HepG2 (cell line): ENCODE data around the gene NARF. TPM values are rescaled to one million over a fixed set of nuclear protein-coding genes. Genes with fewer than 3 reads are reported as not detected.

Experiments used
- ATAC-seq: fragments of 200-7000 bp; cut with Tn5 transposase; 3 replicates; pipeline ENCODE4 v1.9.1; 2020; ENCODE audit warnings: mild to moderate bottlenecking, moderate library complexity
- BruUV-seq: library from RNA; stranded (reverse); fragments of 400-500 nt; replicated peaks from 2 replicates; lab custom pipeline; 2021; lab: Mats Ljungman, UMichigan
- CTCF ChIA-PET: fragments of 300-600 bp; formaldehyde crosslinking; extraction: SDS; loops from one replicate; lab custom pipeline; 2021; ENCODE audit warnings: low total read pairs, inconsistent platforms, low intra/inter-chr PET ratio; lab: Yijun Ruan, JAX
- POLR2A ChIA-PET: fragments of 350-600 bp; sonication (Branson Sonifier 250); formaldehyde crosslinking; loops from one replicate; lab custom pipeline; 2020; ENCODE audit warnings: antibody characterized with exemption, inconsistent platforms; lab: Yijun Ruan, JAX
- DNase-seq: peaks from one replicate; pipeline ENCODE4 v3.0.0-alpha.2; 2015; ENCODE audit warnings: low spot score
- FAIRE-seq: peaks from 3 replicates; lab custom pipeline; 2011; peaks lifted over from hg19 to GRCh38; lab: Jason Lieb, UNC
- H2AFZ ChIP-seq: one replicate; pipeline ENCODE4 v1.6.1; 2011; ENCODE audit warnings: low read length, inconsistent platforms
- H3K27ac ChIP-seq: fragments of 300-600 bp; 3 replicates; pipeline ENCODE4 v1.8.0; 2011; ENCODE audit warnings: mixed run types, mild to moderate bottlenecking, mixed read lengths, low read length, inconsistent platforms; ENCODE audit not compliant: insufficient read depth; ENCODE audit errors: extremely low read length
- H3K27me3 ChIP-seq, 2 experiments: fragments of 200-600 bp in 1 of 2; 2 replicates in 1 of 2; 3 replicates in 1 of 2; pipeline versions ENCODE4 v1.6.0 to v1.8.0; 2011; ENCODE audit warnings: low read length in 2 of 2, mild to moderate bottlenecking in 2 of 2, moderate library complexity in 2 of 2, inconsistent platforms in 1 of 2; ENCODE audit not compliant: insufficient read depth in 2 of 2, control insufficient read depth in 1 of 2
- H3K36me3 ChIP-seq, 2 experiments: fragments of 200-600 bp in 1 of 2; replicated peaks in 1 of 2; 2 replicates in 1 of 2; 3 replicates in 1 of 2; pipeline versions ENCODE4 v1.5.1 to v1.8.0; 2011; ENCODE audit warnings: low read length in 2 of 2, inconsistent platforms in 1 of 2; ENCODE audit not compliant: insufficient read depth in 2 of 2, control insufficient read depth in 1 of 2
- H3K4me1 ChIP-seq: 2 replicates; pipeline ENCODE4 v1.5.1; 2012; ENCODE audit warnings: low read length, inconsistent platforms; ENCODE audit not compliant: insufficient read depth
- H3K4me2 ChIP-seq: 2 replicates; pipeline ENCODE4 v1.6.0; 2011; ENCODE audit warnings: low read depth, low read length, inconsistent platforms
- H3K4me3 ChIP-seq, 3 experiments: fragments of 200-600 bp in 1 of 3; sonication (generic), shearing (Covaris generic) in 1 of 3; replicated peaks in 1 of 3; 2 replicates each; pipeline ENCODE4 v1.5.1; 2011 to 2016; ENCODE audit warnings: low read length in 3 of 3, inconsistent platforms in 2 of 3, low read depth in 2 of 3, mild to moderate bottlenecking in 2 of 3, control low read depth in 1 of 3, mixed read lengths in 1 of 3; ENCODE audit not compliant: insufficient read depth in 1 of 3
- H3K79me2 ChIP-seq: one replicate; pipeline ENCODE4 v1.6.1; 2011; ENCODE audit warnings: low read length, inconsistent platforms; ENCODE audit not compliant: insufficient read depth
- H3K9ac ChIP-seq: 2 replicates; pipeline ENCODE4 v1.6.0; 2011; ENCODE audit warnings: mild to moderate bottlenecking, low read depth, low read length, inconsistent platforms; ENCODE audit not compliant: insufficient read depth
- H3K9me3 ChIP-seq: 2 replicates; pipeline ENCODE4 v1.5.1; 2012; ENCODE audit warnings: mild to moderate bottlenecking, low read length
- H4K20me1 ChIP-seq: 2 replicates; pipeline ENCODE4 v1.6.0; 2011; ENCODE audit warnings: inconsistent platforms, mild to moderate bottlenecking, low read length, moderate library complexity; ENCODE audit not compliant: insufficient read depth
- HDAC2 ChIP-seq: sonication (generic); formaldehyde crosslinking; IDR thresholded peaks from 2 replicates; pipeline ENCODE4 v1.4.0; 2020; ENCODE audit warnings: missing genetic modification reagents
- KMT2B ChIP-seq: IDR thresholded peaks from 2 replicates; pipeline ENCODE4 v1.6.1; 2016; ENCODE audit warnings: missing genetic modification reagents, missing compliant biosample characterization
- NCOA2 ChIP-seq: sonication (generic); formaldehyde crosslinking; IDR thresholded peaks from 2 replicates; pipeline ENCODE4 v1.8.0; 2022; ENCODE audit warnings: inconsistent platforms
- NR2F1 ChIP-seq, 2 experiments: fragments of 450-650 bp in 1 of 2; formaldehyde crosslinking in 1 of 2; IDR thresholded peaks; 2 replicates each; pipeline versions ENCODE4 v1.5.0 to v1.6.1; 2016 to 2020; ENCODE audit warnings: mild to moderate bottlenecking in 1 of 2, missing compliant biosample characterization in 1 of 2, missing genetic modification reagents in 1 of 2, moderate library complexity in 1 of 2
- SP2 ChIP-seq: sonication (generic); formaldehyde crosslinking; IDR thresholded peaks from 2 replicates; pipeline ENCODE4 v1.5.1; 2020; ENCODE audit warnings: mild to moderate bottlenecking, missing genetic modification reagents
- ZNF329 ChIP-seq: sonication (generic); formaldehyde crosslinking; IDR thresholded peaks from 2 replicates; pipeline ENCODE4 v1.9.0; 2021; ENCODE audit warnings: low read depth, mild to moderate bottlenecking, missing genetic modification reagents
- ZNF350 ChIP-seq: sonication (generic); formaldehyde crosslinking; IDR thresholded peaks from 2 replicates; pipeline ENCODE4 v1.4.0; 2020; ENCODE audit warnings: mild to moderate bottlenecking, low read depth, missing genetic modification reagents, borderline replicate concordance
- ZNF510 ChIP-seq: sonication (generic); formaldehyde crosslinking; IDR thresholded peaks from 2 replicates; pipeline ENCODE4 v1.4.0; 2020; ENCODE audit warnings: low read depth, mild to moderate bottlenecking, missing genetic modification reagents
- ZNF564 ChIP-seq: sonication (generic); formaldehyde crosslinking; IDR thresholded peaks from 2 replicates; pipeline ENCODE4 v1.8.1; 2023; ENCODE audit warnings: mild to moderate bottlenecking, missing genetic modification reagents
- ZNF850 ChIP-seq: sonication (generic); formaldehyde crosslinking; conservative IDR thresholded peaks from 2 replicates; pipeline ENCODE4 v1.9.0; 2021; ENCODE audit warnings: mild to moderate bottlenecking, missing genetic modification reagents
- WGBS: methylation state at CpG from one replicate; pipeline ENCODE4 v1.1.6; 2017; ENCODE audit warnings: low lambda C conversion rate; 5-methylcytosine and 5-hydroxymethylcytosine counted together
- in situ Hi-C: cut with HindIII; loops from 2 replicates; pipeline ENCODE4 v1.10.0; 2017; ENCODE audit warnings: low pct_unique_long_range_greater_than_20kb; ENCODE audit not compliant: extremely low pct_ligation_motif_present
- intact Hi-C: fragments of 100-400 bp; cut with micrococcal nuclease; formaldehyde crosslinking; loops from one replicate; pipeline ENCODE4 v1.10.0; 2022; ENCODE audit not compliant: unreplicated experiment
- polyA plus RNA-seq, 8 experiments: library from polyadenylated mRNA; depleted of rRNA in 3 of 8; stranded (reverse) in 7 of 8; unstranded in 1 of 8; fragments of >200 nt; fragmentation: Illumina TruSeq in 4 of 8; extraction: Trizol in 4 of 8; gene quantifications; 2 replicates each; pipeline versions ENCODE4 v1.2.1 to v1.2.3, GENCODE V29; 2011 to 2016; ENCODE audit warnings: low read depth in 4 of 8, missing spikeins in 1 of 8, mixed read lengths in 1 of 8; ENCODE audit not compliant: insufficient read depth in 1 of 8
- total RNA-seq, 5 experiments: library from RNA; depleted of rRNA; stranded (reverse); fragments of >200 nt; fragmentation: Illumina TruSeq; extraction: Trizol; gene quantifications; 2 replicates each; pipeline ENCODE4 v1.2.3, GENCODE V29; 2016; ENCODE audit warnings: low read depth in 1 of 5
- TF ChIP-seq, protein P1 (sequence below): IDR thresholded peaks from 2 replicates; pipeline ENCODE4 v1.6.1; 2016; ENCODE audit warnings: mild to moderate bottlenecking
- TF ChIP-seq, protein P2 (sequence below): sonication (generic); formaldehyde crosslinking; IDR thresholded peaks from 2 replicates; pipeline ENCODE4 v1.4.0; 2020; ENCODE audit warnings: missing genetic modification reagents, borderline replicate concordance

Gene NARF
- total and polyA plus RNA-seq, 2 of the 13 experiments (the other 11 are each of a cell fraction or from before 2014, with no cell fraction given) = 61.1 to 144 TPM

DNA sequence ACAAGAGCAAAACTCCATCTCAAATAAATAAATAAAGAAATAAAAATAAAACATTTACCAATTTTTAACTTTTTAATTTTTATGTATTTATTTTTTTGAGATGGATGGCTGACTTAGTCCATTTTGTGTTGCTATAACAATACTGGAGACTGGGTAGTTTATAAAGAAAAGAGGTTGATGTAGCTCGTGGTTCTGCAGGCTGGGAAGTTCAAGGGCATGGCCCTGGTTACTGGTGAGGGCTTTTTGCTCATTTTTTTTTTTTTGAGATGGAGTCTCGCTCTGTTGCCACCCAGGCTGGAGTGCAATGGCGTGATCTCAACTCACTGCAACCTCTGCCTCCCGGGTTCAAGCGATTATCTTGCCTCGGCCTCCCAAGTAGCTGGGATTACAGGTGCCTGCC is 46.8 kb downstream of the NARF start:
- no peaks in the 10 kb centered on the region for H4K20me1 ChIP-seq
- FAIRE-seq = no peak

More for the DNA sequence above, 46.8 kb downstream of the NARF start:
- no peaks in the 10 kb centered on the region for H3K36me3 ChIP-seq
- 82% methylated on average over 6 of the region's 6 CpGs for WGBS
- ATAC-seq = no peak
- no peak for DNase-seq
- TF ChIP-seq ZNF510 (CRISPR knock-in tag) = no peak
- TF ChIP-seq KMT2B (CRISPR knock-in tag) = no peak
- TF ChIP-seq ZNF350 (CRISPR knock-in tag) = no peak
- peak; percentile 98 for TF ChIP-seq ZNF564 (CRISPR knock-in tag)
- TF ChIP-seq, protein P1, sequence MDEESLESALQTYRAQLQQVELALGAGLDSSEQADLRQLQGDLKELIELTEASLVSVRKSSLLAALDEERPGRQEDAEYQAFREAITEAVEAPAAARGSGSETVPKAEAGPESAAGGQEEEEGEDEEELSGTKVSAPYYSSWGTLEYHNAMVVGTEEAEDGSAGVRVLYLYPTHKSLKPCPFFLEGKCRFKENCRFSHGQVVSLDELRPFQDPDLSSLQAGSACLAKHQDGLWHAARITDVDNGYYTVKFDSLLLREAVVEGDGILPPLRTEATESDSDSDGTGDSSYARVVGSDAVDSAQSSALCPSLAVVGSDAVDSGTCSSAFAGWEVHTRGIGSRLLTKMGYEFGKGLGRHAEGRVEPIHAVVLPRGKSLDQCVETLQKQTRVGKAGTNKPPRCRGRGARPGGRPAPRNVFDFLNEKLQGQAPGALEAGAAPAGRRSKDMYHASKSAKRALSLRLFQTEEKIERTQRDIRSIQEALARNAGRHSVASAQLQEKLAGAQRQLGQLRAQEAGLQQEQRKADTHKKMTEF (CRISPR knock-in tag) = 0 out of 2 replicates have a peak, but pooled peaks have one; percentile 9
- 0 out of 4 replicates have a peak, but pooled peaks of 1 of the 2 experiments have one; percentile 12 for TF ChIP-seq NR2F1 (CRISPR knock-in tag; IDR thresholded peaks at IDR 0.05)
- no peak for TF ChIP-seq ZNF850 (CRISPR knock-in tag)
- TF ChIP-seq ZNF329 (CRISPR knock-in tag) = no peak
- TF ChIP-seq HDAC2 (CRISPR knock-in tag) = no peak
- TF ChIP-seq, protein P2, sequence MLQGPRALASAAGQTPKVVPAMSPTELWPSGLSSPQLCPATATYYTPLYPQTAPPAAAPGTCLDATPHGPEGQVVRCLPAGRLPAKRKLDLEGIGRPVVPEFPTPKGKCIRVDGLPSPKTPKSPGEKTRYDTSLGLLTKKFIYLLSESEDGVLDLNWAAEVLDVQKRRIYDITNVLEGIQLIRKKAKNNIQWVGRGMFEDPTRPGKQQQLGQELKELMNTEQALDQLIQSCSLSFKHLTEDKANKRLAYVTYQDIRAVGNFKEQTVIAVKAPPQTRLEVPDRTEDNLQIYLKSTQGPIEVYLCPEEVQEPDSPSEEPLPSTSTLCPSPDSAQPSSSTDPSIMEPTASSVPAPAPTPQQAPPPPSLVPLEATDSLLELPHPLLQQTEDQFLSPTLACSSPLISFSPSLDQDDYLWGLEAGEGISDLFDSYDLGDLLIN = no peak
- TF ChIP-seq SP2 (CRISPR knock-in tag) = no peak
- no peak for TF ChIP-seq NCOA2 (CRISPR knock-in tag)
- BruUV-seq = no TSS peak
- ChIA-PET CTCF (no interaction called here), POLR2A (interaction anchor here (1.6 to 5.1 kb wide), 4 partner anchors 10 to 14 kb away, joined by 9 to 30 read pairs (median 15); partner anchors contain the start of gene FOXK2)
- H3K4me1 ChIP-seq = peaks cover 58% of the 10 kb centered on the region
- intact Hi-C loops = no loop called here
- H3K9ac ChIP-seq = no peak overlapping the region
- no peaks in the 10 kb centered on the region for H3K9me3 ChIP-seq
- H3K27ac ChIP-seq = no peak overlapping the region
- H2AFZ ChIP-seq = no peak overlapping the region
- in situ Hi-C loops = no loop called here
- H3K4me3 ChIP-seq = no peak overlapping the region
- H3K27me3 ChIP-seq = no peaks in the 10 kb centered on the region
- no peaks in the 10 kb centered on the region for H3K79me2 ChIP-seq
- no peak overlapping the region for H3K4me2 ChIP-seq
